IMR-90 (cell line): ENCODE results near the gene TGM2. TPM values are rescaled to one million over a fixed set of nuclear protein-coding genes. Genes with fewer than 3 reads are reported as not detected.

Source experiments
- ATAC-seq: fragments of 200-7000 bp; cut with Tn5 transposase; 2 replicates; pipeline ENCODE4 v1.9.1; 2020; ENCODE audit warnings: low read depth, mild to moderate bottlenecking, moderate library complexity
- BruUV-seq: library from RNA; stranded (reverse); fragments of 400-500 nt; replicated peaks from 2 replicates; lab custom pipeline; 2021; lab: Mats Ljungman, UMichigan
- CTCF ChIA-PET: fragments of 300-600 bp; formaldehyde crosslinking; extraction: SDS; loops from one replicate; lab custom pipeline; 2021; ENCODE audit warnings: antibody characterized with exemption; lab: Yijun Ruan, JAX
- POLR2A ChIA-PET: fragments of 300-600 bp; sonication (Branson Sonifier 250); formaldehyde crosslinking; loops from one replicate; lab custom pipeline; 2022; ENCODE audit warnings: antibody characterized with exemption; ENCODE audit not compliant: unreplicated experiment; lab: Charles Lee
- DNase-seq: peaks from one replicate; pipeline ENCODE4 v3.0.0; 2013
- H2AFZ ChIP-seq: replicated peaks from 2 replicates; pipeline ENCODE3; 2013; ENCODE audit warnings: low read length, mild to moderate bottlenecking; ENCODE audit not compliant: poor library complexity
- H2AK5ac ChIP-seq: 2 replicates; pipeline ENCODE4 v1.6.1; 2013; ENCODE audit warnings: low read depth, low read length, inconsistent platforms
- H2AK9ac ChIP-seq: replicated peaks from 2 replicates; pipeline ENCODE3; 2013; ENCODE audit warnings: mild to moderate bottlenecking, low read depth, low read length, moderate library complexity; ENCODE audit not compliant: poor library complexity
- H2BK120ac ChIP-seq: 2 replicates; pipeline ENCODE4 v1.6.1; 2013; ENCODE audit warnings: low read depth, low read length, inconsistent platforms
- H2BK15ac ChIP-seq: 3 replicates; pipeline ENCODE4 v1.6.1; 2013; ENCODE audit warnings: low read depth, low read length, inconsistent platforms
- H2BK20ac ChIP-seq: 2 replicates; pipeline ENCODE4 v1.6.1; 2013; ENCODE audit warnings: low read depth, mild to moderate bottlenecking, inconsistent platforms, low read length, moderate library complexity
- H2BK5ac ChIP-seq: 2 replicates; pipeline ENCODE4 v1.6.1; 2013; ENCODE audit warnings: mild to moderate bottlenecking, low read depth, low read length, inconsistent platforms; ENCODE audit not compliant: poor library complexity, severe bottlenecking
- H3K14ac ChIP-seq: replicated peaks from 2 replicates; pipeline ENCODE4 v1.6.1; 2013; ENCODE audit warnings: low read depth, low read length, inconsistent platforms
- H3K18ac ChIP-seq: 2 replicates; pipeline ENCODE4 v1.6.1; 2013; ENCODE audit warnings: low read depth, low read length, control low read depth
- H3K23ac ChIP-seq: 2 replicates; pipeline ENCODE4 v1.6.1; 2013; ENCODE audit warnings: low read depth, low read length, inconsistent platforms
- H3K27ac ChIP-seq: 2 replicates; pipeline ENCODE4 v1.5.1; 2013; ENCODE audit warnings: mild to moderate bottlenecking, control low read depth, low read length; ENCODE audit not compliant: insufficient read depth
- H3K27me3 ChIP-seq: 2 replicates; pipeline ENCODE4 v1.6.1; 2013; ENCODE audit warnings: low read length; ENCODE audit not compliant: control insufficient read depth, insufficient read depth
- H3K36me3 ChIP-seq: 2 replicates; pipeline ENCODE4 v1.6.1; 2013; ENCODE audit warnings: low read length, mixed read lengths; ENCODE audit not compliant: control insufficient read depth, insufficient read depth
- H3K4ac ChIP-seq: 2 replicates; pipeline ENCODE4 v1.6.1; 2013; ENCODE audit warnings: low read depth, low read length, inconsistent platforms
- H3K4me1 ChIP-seq: 2 replicates; pipeline ENCODE4 v1.6.1; 2013; ENCODE audit warnings: low read length, mixed read lengths; ENCODE audit not compliant: control insufficient read depth, insufficient read depth
- H3K4me2 ChIP-seq: 2 replicates; pipeline ENCODE4 v1.6.1; 2013; ENCODE audit warnings: low read depth, mild to moderate bottlenecking, control low read depth, low read length, moderate library complexity
- H3K4me3 ChIP-seq: 2 replicates; pipeline ENCODE4 v1.5.1; 2013; ENCODE audit warnings: low read depth, mild to moderate bottlenecking, control low read depth, low read length, moderate library complexity; ENCODE audit not compliant: insufficient read depth
- H3K56ac ChIP-seq: 2 replicates; pipeline ENCODE4 v1.6.1; 2013; ENCODE audit warnings: low read length, inconsistent platforms; ENCODE audit not compliant: insufficient read depth; ENCODE audit errors: extremely low read depth
- H3K79me1 ChIP-seq, 2 experiments: 2 replicates each; pipeline ENCODE4 v1.6.1; 2013; ENCODE audit warnings: low read length in 2 of 2, inconsistent platforms in 1 of 2, low read depth in 1 of 2
- H3K9ac ChIP-seq: 2 replicates; pipeline ENCODE4 v1.6.1; 2013; ENCODE audit warnings: low read depth, low read length, control low read depth
- H3K9me1 ChIP-seq: 2 replicates; pipeline ENCODE4 v1.6.1; 2013; ENCODE audit warnings: low read length, inconsistent platforms; ENCODE audit not compliant: insufficient read depth
- H3K9me3 ChIP-seq: 2 replicates; pipeline ENCODE4 v1.6.1; 2013; ENCODE audit warnings: low read length; ENCODE audit not compliant: control insufficient read depth, insufficient read depth
- H4K20me1 ChIP-seq: 2 replicates; pipeline ENCODE4 v1.6.1; 2013; ENCODE audit warnings: low read length, inconsistent platforms; ENCODE audit not compliant: insufficient read depth
- H4K5ac ChIP-seq: 2 replicates; pipeline ENCODE4 v1.6.1; 2013; ENCODE audit warnings: mild to moderate bottlenecking, low read depth, low read length, control low read depth
- H4K8ac ChIP-seq, 2 experiments: 2 replicates each; pipeline ENCODE4 v1.6.1; 2013; ENCODE audit warnings: low read depth in 2 of 2, low read length in 2 of 2, control low read depth in 1 of 2, inconsistent platforms in 1 of 2
- H4K91ac ChIP-seq: 2 replicates; pipeline ENCODE4 v1.6.1; 2013; ENCODE audit warnings: low read depth, low read length, inconsistent platforms; ENCODE audit not compliant: insufficient read depth
- CEBPB ChIP-seq: IDR thresholded peaks from 2 replicates; pipeline ENCODE4 v1.6.1; 2012; ENCODE audit warnings: low read depth, low read length, improper control_type of control experiment
- CHD1 ChIP-seq: IDR thresholded peaks from 2 replicates; pipeline ENCODE4 v1.6.1; 2012; ENCODE audit warnings: low read depth, low read length, improper control_type of control experiment
- CTCF ChIP-seq: conservative IDR thresholded peaks from 2 replicates; pipeline ENCODE4 v1.5.1; 2012; ENCODE audit warnings: mild to moderate bottlenecking, low read depth, low read length, improper control_type of control experiment
- ELK1 ChIP-seq: fragments of 150-350 bp; IDR thresholded peaks from 2 replicates; pipeline ENCODE4 v1.6.1; 2016; ENCODE audit warnings: low read depth, mild to moderate bottlenecking, low read length, moderate library complexity, borderline replicate concordance
- MXI1 ChIP-seq: IDR thresholded peaks from 2 replicates; pipeline ENCODE4 v1.6.1; 2012; ENCODE audit warnings: low read depth, mild to moderate bottlenecking, low read length, moderate library complexity, borderline replicate concordance
- POLR2A ChIP-seq: IDR thresholded peaks from 2 replicates; pipeline ENCODE4 v1.6.1; 2012; ENCODE audit warnings: mild to moderate bottlenecking, low read depth, low read length
- RCOR1 ChIP-seq: IDR thresholded peaks from 2 replicates; pipeline ENCODE4 v1.6.1; 2012; ENCODE audit warnings: mild to moderate bottlenecking, low read length, improper control_type of control experiment; ENCODE audit not compliant: insufficient replicate concordance
- SMC3 ChIP-seq: fragments of 150-350 bp; IDR thresholded peaks from 2 replicates; pipeline ENCODE4 v1.6.1; 2016; ENCODE audit warnings: low read depth, mild to moderate bottlenecking, antibody characterized with exemption, low read length, moderate library complexity
- USF2 ChIP-seq: fragments of 150-350 bp; IDR thresholded peaks from 2 replicates; pipeline ENCODE4 v1.6.1; 2017; ENCODE audit warnings: mild to moderate bottlenecking, antibody characterized with exemption, low read length, low read depth
- WGBS, 2 experiments: methylation state at CpG; one replicate each; pipeline versions ENCODE4 v1.1.5 to v1.1.7; 2013; ENCODE audit warnings: missing lambda C conversion rate in 2 of 2; ENCODE audit not compliant: insufficient read length in 1 of 2; ENCODE audit errors: extremely low coverage in 2 of 2; 5-methylcytosine and 5-hydroxymethylcytosine counted together
- dilution Hi-C: fragments of 300-500 bp; cut with HindIII; formaldehyde crosslinking; loops from one replicate; pipeline ENCODE4 v1.14.3; 2018; ENCODE audit warnings: low sequenced_read_pairs; ENCODE audit not compliant: unreplicated experiment
- in situ Hi-C: fragments of 300-500 bp; cut with MboI; formaldehyde crosslinking; loops from 3 replicates; pipeline ENCODE4 v1.14.3; 2019; ENCODE audit warnings: low sequenced_read_pairs, inconsistent platforms, mixed read lengths
- intact Hi-C: fragments of 100-400 bp; cut with micrococcal nuclease; formaldehyde crosslinking; loops from 2 replicates; pipeline ENCODE4 v1.10.0; 2022
- polyA plus RNA-seq, 3 experiments: library from polyadenylated mRNA; depleted of rRNA; stranded (reverse); fragments of >200 nt; gene quantifications; 2 replicates each; pipeline ENCODE4 v1.2.3, GENCODE V29; 2012; ENCODE audit warnings: low replicate concordance in 1 of 3
- total RNA-seq: library from RNA; depleted of rRNA; stranded (reverse); fragments of >200 nt; gene quantifications from 2 replicates; pipeline ENCODE4 v1.2.3, GENCODE V29; 2012

Gene TGM2
- total and polyA plus RNA-seq, 2 of the 4 experiments (the other 2 are of a cell fraction): 239 to 268 TPM

GRCh38 chr20:38089500-38089899 is 75.6 kb downstream of the TGM2 start:
- peak overlapping the region; percentile 58 for H2AK9ac ChIP-seq
- no CpG with 5 or more reads among the region's 10 CpGs for WGBS, 2 experiments
- no peak overlapping the region for H3K18ac ChIP-seq
- H3K27me3 ChIP-seq: no peaks in the 10 kb centered on the region
- no peak overlapping the region for H4K8ac ChIP-seq
- no peaks in the 10 kb centered on the region for H3K9me3 ChIP-seq
- H2BK15ac ChIP-seq: no peak overlapping the region
- H2AFZ ChIP-seq: no peak overlapping the region
- dilution Hi-C loops (no loop called here), in situ Hi-C loops (no loop called here), intact Hi-C loops (no loop called here)
- ATAC-seq (no peak), DNase-seq (no peak)
- H3K4ac ChIP-seq: no peak overlapping the region
- no peak overlapping the region for H3K9ac ChIP-seq
- POLR2A ChIA-PET: interaction anchor here (0.6 kb wide), 1 partner anchor 9 kb away, joined by 3 read pairs; no protein-coding TSS in a partner anchor
- no peak overlapping the region for H3K4me2 ChIP-seq
- H3K27ac ChIP-seq: no peak overlapping the region
- peaks cover 32% of the 10 kb centered on the region for H3K9me1 ChIP-seq
- no peak overlapping the region for H4K91ac ChIP-seq
- H3K56ac ChIP-seq: no peak overlapping the region
- CTCF ChIA-PET: interaction anchor here (1.1 kb wide), 1 partner anchor 32 kb away, joined by 3 read pairs; no protein-coding TSS in a partner anchor
- H3K14ac ChIP-seq: no peak overlapping the region
- no peak overlapping the region for H2BK5ac ChIP-seq
- BruUV-seq: no TSS peak
- peaks cover 20% of the 10 kb centered on the region for H3K36me3 ChIP-seq
- H4K20me1 ChIP-seq: no peaks in the 10 kb centered on the region
- no peak overlapping the region for H3K4me3 ChIP-seq
- peaks cover 31% of the 10 kb centered on the region for H3K4me1 ChIP-seq
- H2BK120ac ChIP-seq: no peak overlapping the region
- H4K5ac ChIP-seq: no peak overlapping the region
- H3K79me1 ChIP-seq: peaks cover 30 to 71% of the 10 kb centered on the region in 2 experiments
- H3K23ac ChIP-seq: no peak overlapping the region
- H2AK5ac ChIP-seq: peak overlapping the region; percentile 43; the same call in 1 of the 2 replicates
- H2BK20ac ChIP-seq: no peak overlapping the region
- no peak for TF ChIP-seq MXI1
- TF ChIP-seq RCOR1: no peak
- no peak for TF ChIP-seq SMC3
- no peak for TF ChIP-seq ELK1
- no peak for TF ChIP-seq CTCF
- no peak for TF ChIP-seq POLR2A
- no peak for TF ChIP-seq USF2
- TF ChIP-seq CEBPB: no peak
- no peak for TF ChIP-seq CHD1
